GM19351 (cell line): Measurements from ENCODE around the gene TBL3.
A peak's percentile ranks its signal among the peaks of the same experiment; 100 is the strongest.

Source experiments
- ATAC-seq: cut with Tn5 transposase; IDR thresholded peaks from one replicate; pipeline ENCODE4 v1.9.1; 2021; ENCODE audit warnings: mild to moderate bottlenecking, moderate library complexity; ENCODE audit not compliant: unreplicated experiment

TBL3 gene

GRCh38 chr16:1963806-1964505 lies 7.9 kb upstream of the TBL3 start:
- no peak for ATAC-seq

GRCh38 chr16:1964506-1965395 lies 7.1 kb upstream of the TBL3 start, which contains the start of gene RPS2:
Gene RPS2 (minus strand): TSS chr16:1964826. CDS start chr16:1964625, 201 bp downstream.
- peak; percentile 81 for ATAC-seq

DNA sequence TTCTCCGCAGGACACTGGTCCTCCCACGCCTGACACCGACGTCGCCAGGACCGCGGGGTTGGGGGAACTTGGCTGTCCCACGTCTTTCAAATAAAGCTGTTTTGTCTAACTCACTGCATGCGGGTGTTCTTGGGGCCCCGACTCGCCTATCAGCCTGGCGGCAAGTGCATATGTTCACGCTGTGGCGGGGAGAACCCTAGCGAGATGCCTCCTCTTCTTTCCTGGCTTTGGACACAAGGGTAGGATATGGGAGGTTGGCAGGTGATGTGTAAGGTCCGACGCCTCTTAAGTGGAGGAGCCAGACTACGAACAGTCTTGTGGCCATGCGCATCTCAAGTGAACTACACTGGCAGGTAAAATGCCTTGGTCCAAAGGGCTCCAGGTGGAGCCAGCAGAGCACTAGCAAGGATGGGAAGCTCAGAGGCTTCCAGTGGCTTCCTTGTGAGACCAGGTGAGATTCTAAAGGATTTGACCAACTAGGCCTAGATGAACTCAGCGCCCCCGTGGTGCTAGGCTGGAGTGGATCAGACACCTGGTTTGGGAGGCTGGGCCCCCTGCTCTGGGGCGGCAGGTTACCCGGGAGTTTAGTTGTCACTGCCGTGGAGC lies 6.4 kb upstream of the TBL3 start:
- no peak for ATAC-seq

- ATAC-seq: no peak
Measured at GRCh38 chr16:1966460-1966859, 5.4 kb upstream of the TBL3 start, which contains the start of gene RNF151. Gene RNF151 (plus strand): TSS chr16:1966856. CDS start chr16:1966882, 26 bp downstream.

DNA sequence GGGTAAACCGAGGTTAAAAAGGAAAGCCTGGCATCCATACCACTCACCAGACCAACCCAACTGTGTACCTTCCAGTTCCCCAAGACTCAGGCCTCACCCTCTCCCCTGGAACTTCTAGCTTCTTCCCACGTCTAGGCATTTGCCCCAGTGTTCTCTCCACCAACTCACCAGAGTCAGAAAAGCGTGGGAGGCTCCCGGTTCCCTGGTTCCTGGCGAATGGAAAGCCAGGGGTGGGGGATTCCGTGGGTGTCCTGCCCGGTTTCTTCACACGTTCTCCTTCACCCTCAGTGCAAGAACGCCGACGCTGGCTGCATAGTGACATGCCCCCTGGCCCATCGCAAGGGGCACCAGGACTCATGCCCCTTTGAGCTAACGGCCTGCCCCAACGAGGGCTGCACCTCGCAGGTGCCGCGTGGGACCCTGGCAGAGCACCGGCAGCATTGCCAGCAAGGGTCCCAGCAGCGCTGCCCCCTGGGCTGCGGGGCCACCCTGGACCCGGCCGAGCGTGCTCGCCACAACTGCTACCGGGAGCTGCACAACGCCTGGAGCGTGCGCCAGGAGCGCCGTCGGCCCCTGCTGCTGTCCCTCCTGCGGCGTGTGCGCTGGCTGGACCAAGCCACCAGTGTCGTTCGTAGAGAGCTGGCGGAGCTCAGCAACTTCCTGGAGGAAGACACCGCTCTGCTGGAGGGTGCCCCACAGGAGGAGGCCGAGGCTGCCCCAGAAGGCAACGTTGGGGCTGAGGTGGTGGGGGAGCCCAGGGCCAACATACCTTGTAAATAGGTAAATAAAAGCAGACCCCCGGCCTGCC lies 3.5 kb upstream of the TBL3 start:
- ATAC-seq: no peak

GRCh38 chr16:1972490-1972877 lies 631 bp downstream of the TBL3 start:
- ATAC-seq: no peak

DNA sequence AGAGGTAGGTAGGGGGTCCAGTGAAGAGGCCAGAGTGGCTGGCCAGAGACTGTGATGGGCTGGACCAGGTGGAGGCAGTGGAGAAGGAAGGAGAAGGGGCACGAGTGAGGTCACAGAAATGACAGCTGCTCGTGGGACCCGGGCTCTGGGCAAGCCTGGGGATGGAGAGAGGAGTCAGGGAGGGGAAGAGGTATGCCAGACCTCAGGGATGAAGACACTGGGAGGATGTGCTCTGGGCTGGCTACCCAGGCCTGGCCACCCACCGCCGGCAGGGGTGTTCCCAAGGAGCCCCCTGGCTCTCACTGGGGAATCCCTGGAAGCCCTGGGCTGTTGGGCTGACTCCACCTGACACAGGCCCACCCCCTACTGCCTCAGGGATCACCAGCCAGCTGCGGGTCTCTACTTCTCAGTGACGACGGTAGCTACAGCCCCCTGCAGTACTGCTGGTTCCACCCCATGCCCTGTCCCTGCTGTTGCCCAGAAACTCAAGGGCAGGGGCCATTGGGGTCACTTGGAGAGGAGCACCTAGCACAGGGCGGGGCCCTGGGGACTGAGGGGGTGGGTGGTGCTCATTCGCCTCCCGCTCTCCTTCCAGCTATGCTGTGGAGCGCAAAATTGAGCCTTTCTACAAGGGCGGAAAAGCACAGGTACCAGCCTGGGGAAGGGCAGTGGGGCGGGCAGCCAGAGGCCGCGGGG lies 1.8 kb downstream of the TBL3 start:
- no peak for ATAC-seq

DNA sequence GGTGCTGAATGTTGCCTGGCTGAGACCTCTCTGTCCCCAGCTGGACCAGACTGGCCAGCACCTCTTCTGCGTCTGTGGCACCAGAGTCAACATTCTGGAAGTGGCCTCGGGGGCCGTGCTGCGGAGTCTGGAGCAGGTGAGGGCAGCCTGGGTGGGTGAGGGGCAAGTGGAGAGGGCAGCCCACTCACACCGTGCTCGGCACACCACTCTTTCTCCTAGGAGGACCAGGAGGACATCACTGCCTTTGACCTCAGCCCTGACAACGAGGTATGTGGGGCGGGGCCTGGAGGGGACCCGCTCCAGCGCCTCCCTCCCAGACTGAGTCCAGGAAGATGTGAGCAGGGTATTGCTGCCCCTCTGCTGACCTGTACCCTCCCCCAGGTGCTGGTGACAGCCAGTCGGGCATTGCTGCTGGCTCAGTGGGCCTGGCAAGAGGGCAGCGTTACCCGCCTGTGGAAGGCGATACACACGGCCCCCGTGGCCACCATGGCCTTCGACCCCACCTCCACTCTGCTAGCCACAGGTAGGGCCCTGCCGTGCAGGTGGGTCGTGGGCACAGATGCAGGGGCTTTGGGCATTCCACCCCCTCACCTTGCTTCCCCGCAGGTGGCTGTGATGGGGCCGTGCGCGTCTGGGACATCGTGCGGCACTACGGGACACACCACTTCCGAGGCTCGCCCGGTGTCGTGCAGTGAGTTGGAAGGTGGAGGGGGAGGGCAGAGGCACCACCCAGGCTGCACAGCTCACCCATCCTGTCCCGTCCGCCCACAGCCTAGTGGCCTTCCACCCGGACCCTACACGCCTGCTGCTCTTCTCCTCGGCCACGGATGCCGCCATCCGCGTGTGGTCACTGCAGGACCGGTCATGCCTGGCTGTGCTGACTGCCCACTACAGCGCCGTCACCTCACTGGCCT lies 2.6 kb downstream of the TBL3 start:
- no peak for ATAC-seq

DNA sequence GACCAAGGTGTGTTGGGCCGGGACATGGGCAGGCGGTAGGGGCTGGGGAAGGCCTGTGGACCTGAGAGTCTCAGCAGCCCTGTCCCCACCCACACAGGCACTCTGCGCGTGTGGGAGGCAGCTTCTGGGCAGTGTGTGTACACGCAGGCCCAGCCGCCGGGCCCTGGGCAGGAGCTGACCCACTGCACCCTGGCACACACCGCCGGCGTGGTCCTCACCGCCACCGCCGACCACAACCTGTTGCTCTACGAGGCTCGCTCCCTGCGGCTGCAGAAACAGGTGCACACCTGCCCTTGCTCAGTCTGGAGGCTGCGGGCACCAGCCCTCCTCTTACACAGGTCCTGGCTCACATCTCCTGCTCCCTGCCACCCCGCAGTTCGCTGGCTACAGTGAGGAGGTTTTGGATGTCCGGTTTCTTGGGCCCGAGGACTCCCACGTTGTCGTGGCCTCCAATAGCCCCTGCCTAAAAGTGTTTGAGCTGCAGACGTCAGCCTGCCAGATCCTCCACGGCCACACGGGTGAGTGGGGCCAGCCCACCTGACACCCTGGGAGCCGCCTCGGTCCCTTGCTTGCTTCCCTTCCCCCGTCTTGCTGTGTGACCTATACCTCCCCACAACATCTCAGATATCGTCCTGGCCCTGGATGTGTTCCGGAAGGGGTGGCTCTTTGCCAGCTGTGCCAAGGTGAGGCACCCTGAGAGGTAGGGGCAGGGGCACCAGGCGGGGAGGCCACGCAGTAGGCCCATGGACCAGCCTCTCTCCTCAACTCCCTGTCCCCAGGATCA lies 3.8 kb downstream of the TBL3 start:
- no peak for ATAC-seq

- ATAC-seq: no peak
Measured at GRCh38 chr16:1976216-1976520, 4.3 kb downstream of the TBL3 start.

GRCh38 chr16:1976951-1977874 lies 5.4 kb downstream of the TBL3 start:
- no peak for ATAC-seq

GRCh38 chr16:1977875-1978268 lies 6.0 kb downstream of the TBL3 start:
- no peak for ATAC-seq

DNA sequence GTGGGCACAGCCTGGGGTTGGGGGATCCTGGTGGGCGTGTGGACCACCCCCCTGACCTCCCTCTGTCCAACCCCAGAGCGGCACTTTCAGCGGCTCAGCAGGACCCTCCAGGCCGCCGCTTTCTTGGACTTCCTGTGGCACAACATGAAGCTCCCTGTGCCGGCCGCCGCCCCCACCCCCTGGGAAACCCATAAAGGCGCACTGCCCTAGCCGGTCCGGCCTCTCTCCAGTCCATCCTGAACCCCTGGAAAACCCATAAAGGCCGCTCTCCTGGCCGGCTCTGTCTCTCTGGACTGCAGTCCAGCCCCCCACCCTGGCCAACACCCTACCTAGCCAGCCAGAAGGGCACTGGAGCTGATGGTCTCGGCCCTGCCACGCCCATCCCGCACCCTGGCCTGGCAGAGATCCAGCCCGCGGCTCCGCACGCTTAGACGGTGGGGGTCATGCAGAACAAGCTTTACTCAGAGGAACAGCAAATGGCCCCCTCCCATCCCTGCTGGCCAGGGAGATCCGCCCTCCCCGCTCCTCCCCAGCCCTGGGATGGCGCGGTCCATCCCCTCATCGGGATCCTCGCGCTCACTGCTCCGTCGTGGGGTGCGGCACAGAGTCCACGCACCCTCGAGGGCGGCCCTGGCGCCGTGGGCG lies 6.7 kb downstream of the TBL3 start:
- ATAC-seq: no peak

- no peak for ATAC-seq
Measured at GRCh38 chr16:1979271-1980029, 7.6 kb downstream of the TBL3 start.

GRCh38 chr16:1980030-1980769 lies 8.3 kb downstream of the TBL3 start:
- ATAC-seq: no peak

GRCh38 chr16:1980770-1981087 lies 8.9 kb downstream of the TBL3 start:
- no peak for ATAC-seq
